HG03442 (cell line): ENCODE results near the gene MED28.
A peak's percentile ranks its signal among the peaks of the same experiment; 100 is the strongest.
"Not testable (repeated sequence)": the region's sequence is repeated elsewhere in the genome, so short reads cannot be mapped to it uniquely, and the experiment has no call there.

Experiments used
- ATAC-seq: cut with Tn5 transposase; IDR thresholded peaks from one replicate; pipeline ENCODE4 v1.9.1; 2021; ENCODE audit warnings: mild to moderate bottlenecking, moderate library complexity; ENCODE audit not compliant: unreplicated experiment

MED28 gene

DNA sequence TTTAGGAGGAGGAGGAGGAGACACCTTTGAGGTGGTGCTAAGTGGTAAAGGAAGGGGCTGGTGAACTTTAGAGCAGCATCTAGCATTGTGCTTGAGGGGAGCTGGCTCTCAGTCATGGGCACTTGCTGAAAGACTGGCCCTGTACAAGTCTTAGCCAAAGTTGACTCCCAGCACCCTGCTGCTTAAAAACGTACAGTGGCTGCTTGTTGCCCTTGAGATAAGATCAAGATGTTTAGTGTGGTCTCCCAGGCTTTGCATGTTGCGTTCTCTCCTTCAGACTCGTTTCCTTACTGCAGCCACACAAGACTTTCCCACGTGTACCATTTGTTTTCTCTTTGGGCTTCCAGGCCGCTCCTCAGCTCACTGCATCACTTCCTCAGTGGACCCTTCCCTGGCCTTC lies 1.8 kb downstream of the MED28 start:
- no peak for ATAC-seq

DNA sequence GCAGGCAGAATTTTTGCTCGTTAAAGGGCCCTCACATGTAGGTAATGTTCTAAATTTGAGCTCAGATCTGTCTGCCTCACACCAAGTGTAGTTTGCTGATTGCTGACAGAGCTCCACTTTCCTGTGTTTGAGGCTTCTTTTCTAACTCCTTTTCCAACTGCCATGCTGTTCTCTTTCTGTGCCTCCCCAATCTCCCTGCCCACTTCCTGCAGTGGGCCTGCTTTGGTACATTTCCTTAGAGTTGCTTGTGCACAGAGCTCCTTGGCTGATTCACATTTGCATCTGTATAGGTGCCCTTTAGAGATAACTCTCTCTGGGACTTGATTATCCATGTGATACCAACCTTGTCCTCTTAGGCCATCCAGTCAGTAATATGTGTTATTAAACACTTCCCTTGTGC lies 4.5 kb downstream of the MED28 start:
- no peak for ATAC-seq

DNA sequence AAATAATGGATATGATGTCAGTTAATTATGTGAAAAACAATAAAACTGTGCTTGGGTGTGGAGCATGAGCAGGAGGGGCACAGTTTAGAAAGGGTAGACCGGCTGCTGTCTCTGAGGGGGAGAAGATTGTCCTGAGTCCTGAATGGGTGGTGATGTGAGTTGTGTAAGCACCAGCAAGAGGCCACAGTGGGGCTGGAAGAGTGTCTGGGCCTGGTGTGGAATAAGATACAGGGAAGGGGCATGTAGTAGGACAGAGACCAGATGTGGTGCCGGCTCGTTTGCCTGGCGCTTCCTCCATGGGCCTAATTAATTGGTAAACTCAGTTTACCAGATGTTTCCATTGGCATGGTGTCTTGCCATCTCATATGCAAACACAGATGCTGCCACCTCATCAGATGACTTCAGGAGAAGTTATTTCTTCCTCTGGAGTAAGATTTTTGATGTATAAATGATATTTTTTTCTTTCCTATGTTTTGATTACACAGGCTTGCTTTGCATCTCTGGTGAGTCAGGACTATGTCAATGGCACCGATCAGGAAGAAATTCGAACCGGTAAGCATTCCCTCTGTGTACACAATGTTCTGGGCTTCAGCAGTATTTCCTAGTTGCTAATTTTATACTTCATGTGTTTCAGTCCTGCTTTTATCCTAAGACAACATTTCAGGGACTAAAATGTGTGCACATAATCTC lies 5.1 kb downstream of the MED28 start:
- ATAC-seq, result no peak

DNA sequence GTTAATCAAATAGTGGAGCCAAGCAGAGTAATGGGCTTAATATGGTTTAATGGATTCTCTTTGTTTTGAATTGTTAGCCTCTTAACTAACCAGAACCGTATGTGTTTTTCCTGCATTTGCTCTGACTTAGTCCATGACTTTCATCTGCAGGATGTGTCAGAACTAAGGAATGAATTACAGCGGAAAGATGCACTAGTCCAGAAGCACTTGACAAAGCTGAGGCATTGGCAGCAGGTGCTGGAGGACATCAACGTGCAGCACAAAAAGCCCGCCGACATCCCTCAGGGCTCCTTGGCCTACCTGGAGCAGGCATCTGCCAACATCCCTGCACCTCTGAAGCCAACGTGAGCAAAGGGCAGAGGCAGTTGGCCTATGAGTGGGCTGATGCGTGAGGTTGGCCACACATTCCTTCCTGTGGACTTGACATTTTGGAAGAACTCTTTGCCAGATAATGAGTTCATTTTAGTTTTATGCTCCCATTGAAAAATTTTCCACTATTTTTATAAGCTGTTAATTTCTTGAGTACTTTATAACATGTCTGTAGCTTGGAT lies 9.1 kb downstream of the MED28 start:
- ATAC-seq, result no peak

DNA sequence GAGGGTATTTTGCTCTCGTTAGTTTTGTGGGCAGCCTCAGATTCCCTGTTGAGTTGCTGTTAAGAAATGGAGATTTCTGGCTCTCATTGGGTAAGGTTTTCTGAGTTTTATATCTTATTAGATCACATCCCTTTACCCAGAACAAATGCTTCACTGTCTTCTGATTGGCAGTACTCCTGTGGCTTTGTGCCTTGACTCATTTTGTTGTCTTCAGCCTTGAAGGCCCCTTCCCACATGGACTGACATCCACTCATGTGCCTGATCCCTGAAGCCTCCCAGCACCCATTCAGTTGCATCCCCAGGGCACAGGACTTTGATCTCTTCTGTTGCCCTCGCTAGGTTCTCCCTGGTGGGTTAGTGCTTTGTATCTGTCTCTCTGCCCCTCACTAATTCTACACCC lies 10.4 kb downstream of the MED28 start:
- no peak for ATAC-seq

DNA sequence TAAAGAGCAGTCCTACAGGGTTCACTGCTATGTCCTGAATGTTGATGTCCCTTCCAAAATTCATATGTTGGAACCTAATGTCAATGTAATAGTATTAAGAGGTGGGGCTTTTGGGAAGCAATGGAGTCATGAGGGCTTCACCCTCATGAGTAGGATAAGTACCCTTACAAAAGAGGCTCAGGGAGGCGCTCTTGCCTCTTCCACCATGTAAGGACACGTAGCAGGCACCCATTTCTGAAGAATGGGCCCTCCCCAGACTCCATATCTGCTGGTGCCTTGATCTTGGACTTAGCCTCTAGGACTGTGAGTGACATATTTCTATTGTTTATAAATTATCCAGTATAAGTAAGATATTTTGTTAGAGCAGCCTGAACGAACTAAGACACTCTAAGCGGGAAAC lies 15.8 kb downstream of the MED28 start:
- ATAC-seq, result no peak

DNA sequence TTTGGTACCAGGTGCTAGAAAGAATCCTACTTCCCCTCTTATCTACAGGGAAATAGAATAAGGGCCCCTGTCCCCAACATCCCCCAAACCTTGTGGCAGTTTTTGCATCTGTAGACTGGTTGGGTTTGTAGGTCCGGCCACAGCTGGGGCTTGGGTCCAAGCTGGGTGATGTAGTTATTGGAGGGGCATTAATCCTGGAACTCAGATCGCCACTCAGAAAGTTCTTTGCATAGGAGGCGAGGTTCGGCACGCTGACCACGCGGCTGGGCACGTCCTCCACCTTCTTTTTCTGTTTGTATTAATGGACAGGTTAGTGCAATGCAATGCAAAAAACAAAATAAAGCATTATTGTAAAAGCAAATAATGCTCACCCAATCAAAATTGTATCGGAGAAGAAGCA lies 19.2 kb downstream of the MED28 start:
- ATAC-seq, result no peak

DNA sequence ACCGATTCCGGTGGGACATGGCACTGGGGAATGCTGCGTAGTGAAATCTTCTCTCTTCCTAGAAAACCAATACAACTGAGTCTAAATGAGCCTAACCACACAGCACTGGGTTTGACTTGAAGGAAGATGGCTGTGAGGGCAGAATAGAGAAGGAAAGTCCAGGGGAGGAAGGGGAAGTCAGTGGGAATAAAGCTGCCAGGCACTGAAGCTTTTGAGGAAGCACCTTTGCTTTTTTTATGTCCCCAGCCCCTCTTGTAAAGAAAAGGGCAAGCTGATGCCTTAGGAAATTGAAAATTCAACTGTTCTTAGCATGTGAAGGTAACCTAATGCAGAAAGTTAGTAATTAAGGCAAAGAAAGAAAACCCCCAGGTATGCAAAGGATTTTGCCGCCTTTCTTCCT lies 20.6 kb downstream of the MED28 start:
- no peak for ATAC-seq

DNA sequence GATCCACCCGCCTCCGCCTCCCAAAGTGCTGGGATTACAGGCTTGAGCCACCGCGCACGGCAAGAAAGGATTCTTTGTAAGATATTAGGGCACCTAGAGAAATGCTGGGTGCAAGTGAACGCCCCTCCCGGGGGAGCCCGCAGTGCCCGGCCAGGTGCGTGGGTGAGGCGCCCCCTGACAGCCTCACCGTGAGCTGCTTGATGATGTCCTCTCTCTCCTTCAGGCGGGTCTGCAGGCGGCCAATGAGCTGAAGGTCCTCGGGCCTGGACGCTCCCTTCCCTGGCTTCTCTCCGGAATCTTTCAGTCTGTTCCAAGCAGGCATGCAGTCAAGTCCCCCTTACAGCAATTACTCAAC lies 21.9 kb downstream of the MED28 start:
- ATAC-seq, result no peak

DNA sequence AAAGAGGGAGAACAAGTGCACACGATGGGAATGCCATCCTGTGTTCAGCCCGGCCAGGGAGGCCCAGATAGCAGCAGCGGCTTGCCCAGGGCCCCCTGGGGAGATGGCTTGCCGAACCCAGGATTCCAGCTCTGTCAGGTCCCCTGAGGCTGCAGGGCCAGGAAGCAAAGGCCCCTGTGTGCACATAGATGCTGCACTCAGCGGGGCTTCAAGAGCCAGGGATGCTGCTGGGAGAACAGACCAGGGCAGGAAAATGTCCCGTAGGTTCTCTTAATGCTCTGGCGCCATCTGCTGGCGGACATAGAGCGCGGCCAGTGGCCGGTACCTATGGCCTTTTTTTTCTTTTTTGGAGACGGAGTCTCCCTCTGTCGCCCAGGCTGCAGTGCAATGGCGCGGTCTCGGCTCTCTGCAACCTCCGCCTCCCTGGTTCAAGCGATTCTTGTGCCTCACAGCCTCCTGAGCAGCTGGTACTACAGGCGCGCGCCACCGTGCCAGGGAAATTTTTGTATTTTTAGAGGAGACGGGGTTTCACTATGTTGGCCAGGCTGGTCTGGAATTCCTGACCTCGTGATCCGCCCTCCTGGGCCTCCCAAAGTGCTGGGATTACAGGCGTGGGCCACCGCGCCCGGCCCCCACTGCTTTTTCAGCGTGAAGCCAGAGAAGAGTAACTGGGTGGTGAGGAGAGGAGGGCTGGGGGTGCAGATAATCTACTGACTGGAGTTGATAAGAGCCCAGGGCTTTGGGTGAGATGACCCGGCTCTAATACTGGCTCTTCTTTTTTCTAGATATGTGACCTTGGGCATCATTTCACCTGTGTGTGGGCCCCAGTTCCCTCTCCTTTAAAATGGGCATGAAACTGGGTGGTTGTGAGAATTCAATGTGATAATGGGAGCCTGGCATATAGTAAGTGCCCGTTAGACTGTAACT lies 22.5 kb downstream of the MED28 start:
- peak; percentile 96 for ATAC-seq

DNA sequence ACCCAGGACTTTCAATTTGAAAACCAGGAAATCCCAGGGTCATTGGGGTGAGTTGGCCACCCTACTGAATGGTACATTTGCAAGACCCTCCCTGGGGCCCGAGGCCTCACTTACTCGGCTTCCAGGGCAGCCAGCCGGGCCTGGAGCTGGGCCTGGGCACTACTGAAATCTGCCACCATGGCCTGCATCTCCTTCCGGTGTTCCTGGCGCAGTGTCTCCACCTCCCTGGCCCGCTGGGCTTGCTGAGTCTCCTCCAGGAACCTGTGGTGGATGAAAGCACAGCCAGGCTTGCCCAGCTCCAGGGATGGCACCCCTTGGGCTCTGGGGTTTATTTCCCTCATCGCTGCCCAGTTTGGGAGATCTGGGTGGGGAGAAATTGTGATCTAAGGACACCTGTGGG lies 24.7 kb downstream of the MED28 start:
- no peak for ATAC-seq

DNA sequence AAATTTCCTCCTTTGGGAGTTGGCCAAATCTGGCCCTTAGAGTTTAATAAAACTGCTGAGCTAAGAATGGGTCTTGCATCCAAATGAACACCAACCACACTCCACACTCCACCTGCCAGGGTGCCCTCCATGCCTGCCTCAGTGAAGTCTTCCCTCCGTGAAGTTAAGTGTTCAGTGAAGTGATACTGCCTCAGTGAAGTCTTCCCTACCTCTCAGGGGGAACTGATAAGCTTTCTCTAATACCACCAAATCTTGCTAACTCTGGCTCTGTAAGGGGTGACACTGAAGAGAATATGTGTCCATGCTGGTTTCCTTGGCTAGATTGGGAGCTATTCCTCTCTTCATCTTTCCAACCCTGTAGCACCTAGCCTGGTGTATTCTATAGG lies 27.9 kb downstream of the MED28 start:
- ATAC-seq, result no peak

DNA sequence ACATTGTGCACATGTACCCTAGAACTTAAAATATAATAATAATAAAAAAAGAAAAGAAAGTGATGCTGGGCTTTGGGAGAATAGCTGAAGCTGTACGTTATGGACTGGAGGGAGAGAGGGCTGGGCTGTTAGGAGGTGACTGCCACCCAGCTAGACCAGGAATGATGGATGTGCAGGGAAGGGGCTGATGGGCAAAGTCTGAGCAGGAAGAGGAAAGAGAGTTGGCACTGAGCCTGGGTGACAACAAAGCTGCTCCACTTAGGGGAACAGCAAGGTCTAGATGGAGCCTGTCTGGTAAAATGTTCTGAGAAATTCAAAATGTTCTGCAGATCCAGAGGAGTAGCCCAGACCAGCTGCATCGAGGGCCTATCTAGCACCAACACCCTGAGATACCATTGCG lies 32.3 kb downstream of the MED28 start:
- no peak for ATAC-seq

DNA sequence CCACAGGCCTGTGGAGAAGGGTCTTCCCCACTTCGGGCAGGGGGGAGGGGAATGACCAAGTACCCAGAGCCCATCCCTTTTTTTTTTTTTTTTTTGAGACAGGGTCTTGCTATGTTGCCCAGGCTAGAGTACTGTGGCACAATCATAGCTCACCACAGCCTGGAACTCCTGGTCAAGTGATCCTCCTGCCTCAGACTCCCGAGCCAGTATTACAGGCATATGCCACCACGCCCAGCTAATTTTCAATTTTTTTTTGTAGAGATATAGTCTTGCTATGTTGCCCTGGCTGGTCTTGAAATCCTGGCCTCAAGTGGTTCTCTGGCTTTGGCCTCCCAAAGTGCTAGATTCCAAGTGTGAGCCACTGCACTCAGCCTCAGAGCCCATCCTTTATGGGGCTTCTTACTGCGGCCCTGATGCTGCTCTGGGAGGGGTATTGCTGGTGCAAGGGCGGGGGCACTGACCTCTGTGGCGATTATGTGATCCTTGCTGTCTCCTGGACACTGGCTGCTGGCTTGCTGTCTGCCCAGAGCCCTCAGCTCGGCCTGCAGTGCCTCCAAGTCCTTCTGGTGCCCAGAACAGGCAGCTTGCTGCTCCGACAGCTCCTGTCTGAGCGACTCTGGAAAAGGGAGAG lies 32.9 kb downstream of the MED28 start:
- no peak for ATAC-seq

DNA sequence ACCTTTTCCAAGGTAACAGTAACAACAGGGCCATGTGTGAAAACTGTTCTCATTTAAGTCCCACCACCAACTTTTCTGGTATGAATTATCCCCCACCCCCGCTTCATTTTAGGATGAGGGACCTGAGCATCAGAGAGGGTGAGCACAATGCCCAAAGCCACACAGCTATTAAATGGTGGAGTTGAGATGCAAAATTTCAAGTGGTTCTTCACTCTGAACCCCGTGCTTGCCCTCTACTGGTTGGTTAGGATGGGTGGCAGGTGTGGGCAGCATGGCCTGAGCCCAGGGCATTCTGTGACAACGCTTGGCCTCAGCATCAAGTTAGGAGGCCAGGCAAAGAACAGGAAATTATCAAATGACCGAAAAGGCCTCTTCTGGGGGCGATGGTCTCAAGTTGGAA lies 33.5 kb downstream of the MED28 start:
- ATAC-seq, result no peak

DNA sequence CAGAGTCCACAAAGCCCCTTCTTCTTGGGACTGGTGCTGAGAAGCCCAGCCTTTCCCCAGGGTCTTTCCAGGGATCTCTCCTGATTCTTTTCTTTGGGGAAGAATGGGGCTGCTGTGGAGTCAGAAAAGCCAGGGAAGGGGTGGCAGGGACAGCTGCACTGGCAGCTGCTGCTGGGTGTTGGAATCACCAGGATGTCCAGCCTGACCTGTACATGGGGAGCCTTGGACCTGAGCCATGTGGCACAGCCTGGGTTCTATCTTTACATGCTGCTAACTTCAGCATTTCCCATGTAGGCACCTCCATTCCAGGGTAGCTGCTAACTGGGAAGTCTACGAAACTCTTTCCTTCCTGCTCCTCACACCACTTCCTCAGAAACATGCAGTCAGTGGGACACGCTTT lies 36.0 kb downstream of the MED28 start:
- no peak for ATAC-seq

DNA sequence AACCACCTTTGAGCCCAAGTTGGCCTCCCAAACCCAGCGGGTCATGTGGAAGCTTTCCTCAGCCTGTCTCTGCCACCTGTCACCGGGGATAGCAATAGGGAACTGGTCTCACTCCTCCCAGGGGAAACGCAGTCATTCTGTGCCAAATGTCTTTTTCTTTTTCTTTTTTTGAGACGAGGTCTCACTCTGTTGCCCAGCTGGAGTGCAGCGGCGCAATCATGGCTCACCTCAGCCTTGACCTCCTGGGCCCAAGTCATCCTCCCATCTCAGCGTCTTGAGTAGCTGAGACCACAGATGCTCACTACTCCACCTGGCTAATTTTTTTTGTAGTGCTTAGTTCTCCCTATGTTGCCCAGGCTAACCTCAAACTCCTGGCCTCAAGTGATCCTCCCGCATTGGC lies 40.3 kb downstream of the MED28 start:
- ATAC-seq, result no peak

DNA sequence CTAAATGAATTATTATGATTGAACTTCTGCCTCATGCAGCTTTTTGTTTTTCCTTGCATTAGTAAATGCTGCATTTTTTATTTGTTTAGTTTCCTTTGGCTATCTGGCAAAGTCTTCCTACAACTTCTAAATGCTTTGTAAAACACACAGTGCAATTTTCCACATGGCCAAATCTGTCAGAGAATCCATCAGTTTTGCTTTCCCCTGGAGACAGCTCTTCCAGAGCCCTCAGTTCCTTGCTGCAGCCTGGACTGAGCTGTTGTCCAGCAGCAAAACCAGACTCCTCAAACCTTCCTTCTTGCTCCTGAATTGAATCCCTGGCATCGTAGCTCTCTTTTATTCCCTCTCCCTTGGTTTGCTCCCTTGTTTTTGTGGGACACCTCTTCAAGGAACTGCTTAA lies 42.6 kb downstream of the MED28 start:
- ATAC-seq, result no peak

DNA sequence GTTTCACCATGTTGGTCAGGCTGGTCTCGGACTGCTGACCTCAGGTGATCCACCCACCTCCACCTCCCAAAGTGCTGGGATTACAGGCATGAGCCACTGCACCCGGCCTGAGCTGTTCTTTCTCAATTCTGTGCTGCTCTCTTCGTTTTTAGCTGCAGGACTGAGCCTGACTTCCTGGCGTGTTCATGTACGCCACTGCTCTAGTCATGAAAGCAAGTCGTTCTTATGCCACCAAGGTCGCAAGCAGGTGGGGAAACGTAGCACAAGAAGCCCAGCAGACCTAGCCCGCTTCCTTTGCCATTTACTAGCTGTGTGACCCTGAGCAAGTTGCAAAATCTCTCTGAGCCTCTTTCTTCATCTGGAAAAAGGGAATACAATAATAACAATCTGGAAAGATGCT lies 43.4 kb downstream of the MED28 start:
- no peak for ATAC-seq

DNA sequence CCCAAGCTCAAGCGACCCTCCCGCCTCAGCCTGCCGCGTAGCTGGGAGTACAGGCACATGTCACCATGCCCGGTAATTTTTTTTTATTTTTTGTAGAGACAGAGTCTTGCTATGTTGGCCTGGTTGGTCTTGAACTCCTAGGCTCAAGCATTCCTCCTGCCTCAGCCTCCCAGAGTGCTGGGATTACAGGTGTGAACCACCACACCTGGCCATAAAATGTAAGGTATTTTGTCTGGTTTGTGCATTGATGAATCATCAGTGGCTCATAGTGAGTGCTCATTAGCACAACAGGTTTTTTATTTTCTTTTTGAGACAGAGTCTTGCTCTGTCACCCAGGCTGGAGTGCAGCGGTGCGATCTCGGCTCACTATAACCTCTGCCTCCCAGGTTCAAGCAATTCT lies 44.8 kb downstream of the MED28 start:
- not testable (repeated sequence) for ATAC-seq

DNA sequence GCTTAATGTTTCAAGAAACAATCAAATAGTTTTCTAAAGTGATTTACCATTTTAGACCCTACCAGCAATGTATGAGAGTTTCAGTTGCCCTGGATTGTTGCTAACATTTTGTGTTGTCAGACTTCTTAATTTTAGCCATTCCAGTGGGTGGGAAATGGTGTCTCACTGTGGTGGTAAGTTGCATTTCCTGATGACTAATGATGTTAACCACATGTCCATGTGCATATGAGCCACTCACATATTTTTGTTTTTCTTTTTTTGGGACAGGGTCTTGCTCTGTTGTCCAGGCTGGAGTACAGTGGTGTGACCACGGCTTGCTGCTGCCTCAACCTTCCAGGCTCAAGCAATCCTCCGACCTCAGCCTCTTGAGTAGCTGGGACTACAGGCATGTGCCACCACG lies 48.3 kb downstream of the MED28 start:
- ATAC-seq, result no peak

DNA sequence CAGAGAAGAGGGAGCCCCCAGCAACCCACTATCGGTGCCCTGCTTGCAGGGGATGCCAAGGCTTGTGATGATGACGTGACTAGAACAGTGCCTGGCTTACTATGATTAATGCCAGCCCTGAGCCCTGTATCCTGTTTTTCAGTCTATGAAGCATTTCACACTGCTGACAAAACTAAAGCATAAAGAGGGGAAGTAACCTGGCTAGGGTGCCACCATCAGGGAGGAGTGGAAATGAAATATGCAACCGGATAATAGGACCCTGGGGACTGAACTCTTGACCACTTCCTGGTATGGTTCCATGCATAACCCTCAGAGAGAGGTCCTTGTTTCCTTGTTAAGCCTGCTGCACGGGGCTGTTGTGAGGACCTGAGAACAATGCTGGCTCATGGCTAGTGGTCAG lies 50.3 kb downstream of the MED28 start:
- ATAC-seq, result peak; percentile 92
